Natural killer cell (primary cell): ENCODE results near the gene ENTPD7. TPM values are rescaled to one million over a fixed set of nuclear protein-coding genes. Genes with fewer than 3 reads are reported as not detected.

ENCODE experiments used
- ATAC-seq, 3 donors: fragments of 150-1000 bp in 2 of 3; fragments of 200-7000 bp in 1 of 3; cut with Tn5 transposase; 1 replicate in 1 of 3; 2 replicates in 2 of 3; pipeline ENCODE4 v1.10.0; 2021; ENCODE audit warnings: mild to moderate bottlenecking in 2 of 3, moderate library complexity in 2 of 3
- DNase-seq, 2 donors: peaks; one replicate each; pipeline versions ENCODE4 v3.0.0 to v3.0.0-alpha.2; 2013 to 2021; ENCODE audit warnings: mixed read lengths in 1 of 2
- H3K27ac ChIP-seq: one replicate; pipeline ENCODE4 v1.5.1; 2013; ENCODE audit warnings: mild to moderate bottlenecking, low read length
- H3K27me3 ChIP-seq: one replicate; pipeline ENCODE4 v1.6.1; 2013; ENCODE audit warnings: low read length; ENCODE audit not compliant: control insufficient read depth, insufficient read depth
- H3K36me3 ChIP-seq: one replicate; pipeline ENCODE4 v1.6.1; 2013; ENCODE audit warnings: low read length; ENCODE audit not compliant: control insufficient read depth, insufficient read depth
- H3K4me1 ChIP-seq: one replicate; pipeline ENCODE4 v1.6.1; 2013; ENCODE audit warnings: low read length; ENCODE audit not compliant: control insufficient read depth, insufficient read depth
- H3K4me3 ChIP-seq: one replicate; pipeline ENCODE4 v1.5.1; 2013; ENCODE audit warnings: low read length
- H3K9me3 ChIP-seq: one replicate; pipeline ENCODE4 v1.6.1; 2013; ENCODE audit warnings: low read length; ENCODE audit not compliant: control insufficient read depth, insufficient read depth
- H3K27ac Mint-ChIP-seq, 2 donors: one replicate each; pipeline ENCODE4 v1.8.0; 2022; ENCODE audit warnings: mild to moderate bottlenecking in 2 of 2, mixed read lengths in 2 of 2, moderate library complexity in 1 of 2
- H3K27me3 Mint-ChIP-seq, 2 donors: one replicate each; pipeline ENCODE4 v1.8.0; 2022; ENCODE audit warnings: low read depth in 2 of 2, mixed read lengths in 2 of 2
- H3K36me3 Mint-ChIP-seq: one replicate; pipeline ENCODE4 v1.8.0; 2022; ENCODE audit warnings: mixed read lengths
- H3K4me1 Mint-ChIP-seq, 2 donors: one replicate each; pipeline ENCODE4 v1.8.0; 2022; ENCODE audit warnings: mixed read lengths in 2 of 2
- H3K4me3 Mint-ChIP-seq: one replicate; pipeline ENCODE4 v1.8.0; 2022; ENCODE audit warnings: mild to moderate bottlenecking, moderate library complexity, mixed read lengths
- H3K9me3 Mint-ChIP-seq, 2 donors: one replicate each; pipeline ENCODE4 v1.8.0; 2022; ENCODE audit warnings: mixed read lengths in 2 of 2
- CTCF ChIP-seq: fragments of 200-600 bp; IDR thresholded peaks from one replicate; pipeline ENCODE4 v1.8.0; 2022; ENCODE audit warnings: antibody characterized with exemption
- WGBS: methylation state at CpG from one replicate; pipeline ENCODE4 v1.1.7; 2013; ENCODE audit warnings: missing lambda C conversion rate; ENCODE audit not compliant: insufficient coverage; 5-methylcytosine and 5-hydroxymethylcytosine counted together
- intact Hi-C: fragments of 100-400 bp; cut with micrococcal nuclease; formaldehyde crosslinking; loops from one replicate; pipeline ENCODE4 v1.14.2; 2022
- total RNA-seq, 4 donors: library from RNA; stranded (reverse); fragments of 120-200 nt in 1 of 4; gene quantifications; one replicate each; pipeline versions ENCODE4 v1.2.3 to v1.2.4, GENCODE V29; 2013 to 2022

Gene ENTPD7
- total RNA-seq, 3 donors from 2014 or later (not counting 1 experiment from before 2014, with no cell fraction given): 3.7 to 6.3 (median 5.6) TPM

- intact Hi-C loops: no loop called here
- H3K36me3 Mint-ChIP-seq: peaks cover 18% of the 10 kb centered on the region
Observed at GRCh38 chr10:99698504-99699080, 39.3 kb downstream of the ENTPD7 start.

GRCh38 chr10:99700649-99701048 lies 41.3 kb downstream of the ENTPD7 start:
- Histone ChIP-seq H3K27ac (no peak overlapping the region), H3K36me3 (peaks cover 36% of the 10 kb centered on the region), H3K4me3 (no peak overlapping the region), H3K9me3 (no peaks in the 10 kb centered on the region), H3K27me3 (no peaks in the 10 kb centered on the region), H3K4me1 (no peaks in the 10 kb centered on the region)
- Mint-ChIP-seq H3K27ac (no peak overlapping the region), H3K27me3 (no peaks in the 10 kb centered on the region), H3K4me3 (no peak overlapping the region), H3K9me3 (no peaks in the 10 kb centered on the region), H3K36me3 (peaks cover 18% of the 10 kb centered on the region), H3K4me1 (no peaks in the 10 kb centered on the region)
- intact Hi-C loops: no loop called here
- no peak for TF ChIP-seq CTCF
- DNase-seq: no peak
- ATAC-seq: no peak
- 92% methylated on average over 4 of the region's 4 CpGs for WGBS

More at GRCh38 chr10:99698504-99699080, 39.3 kb downstream of the ENTPD7 start:
- no peak overlapping the region for H3K4me3 ChIP-seq
- H3K27me3 Mint-ChIP-seq: no peaks in the 10 kb centered on the region
- H3K36me3 ChIP-seq: peaks cover 33% of the 10 kb centered on the region
- no peak overlapping the region for H3K4me3 Mint-ChIP-seq
- no peaks in the 10 kb centered on the region for H3K9me3 ChIP-seq
- H3K4me1 Mint-ChIP-seq: no peaks in the 10 kb centered on the region
- TF ChIP-seq CTCF: no peak
- WGBS: 94% methylated on average over 8 of the region's 8 CpGs
- DNase-seq (peak in 1 of 2 donors; percentile 15), ATAC-seq (no peak)
- H3K9me3 Mint-ChIP-seq: no peaks in the 10 kb centered on the region
- no peaks in the 10 kb centered on the region for H3K4me1 ChIP-seq
- no peak overlapping the region for H3K27ac Mint-ChIP-seq
- H3K27me3 ChIP-seq: no peaks in the 10 kb centered on the region
- no peak overlapping the region for H3K27ac ChIP-seq

- Mint-ChIP-seq H3K4me1 (no peaks in the 10 kb centered on the region), H3K9me3 (no peaks in the 10 kb centered on the region), H3K36me3 (peaks cover 15% of the 10 kb centered on the region), H3K27ac (no peak overlapping the region), H3K27me3 (no peaks in the 10 kb centered on the region), H3K4me3 (no peak overlapping the region)
- Histone ChIP-seq H3K4me3 (no peak overlapping the region), H3K4me1 (no peaks in the 10 kb centered on the region), H3K27ac (no peak overlapping the region), H3K9me3 (no peaks in the 10 kb centered on the region), H3K27me3 (no peaks in the 10 kb centered on the region), H3K36me3 (peaks cover 36% of the 10 kb centered on the region)
- DNase-seq (no peak), ATAC-seq (no peak)
- no peak for TF ChIP-seq CTCF
- WGBS: 100% methylated on average over 1 of the region's 1 CpG
- intact Hi-C loops: no loop called here
Observed at GRCh38 chr10:99708428-99709012, 49.2 kb downstream of the ENTPD7 start.
